HG03045 (cell line): ENCODE results near the gene FNDC3B.

Source experiments
- ATAC-seq: cut with Tn5 transposase; IDR thresholded peaks from one replicate; pipeline ENCODE4 v1.9.1; 2021; ENCODE audit warnings: mild to moderate bottlenecking, moderate library complexity; ENCODE audit not compliant: unreplicated experiment

FNDC3B gene

GRCh38 chr3:172147113-172147818 is 107.9 kb downstream of the FNDC3B start:
- ATAC-seq: no peak

GRCh38 chr3:172148241-172148640 is 108.9 kb downstream of the FNDC3B start:
- no peak for ATAC-seq

- ATAC-seq: no peak
These were observed 109.6 kb downstream of the FNDC3B start for GRCh38 chr3:172148702-172149565.

- ATAC-seq: no peak
These were observed 110.9 kb downstream of the FNDC3B start for GRCh38 chr3:172150268-172150667.

GRCh38 chr3:172150913-172151650 is 111.7 kb downstream of the FNDC3B start:
- ATAC-seq: no peak

- ATAC-seq: no peak
These were observed 112.6 kb downstream of the FNDC3B start for GRCh38 chr3:172151651-172152649.

GRCh38 chr3:172152874-172153273 is 113.5 kb downstream of the FNDC3B start:
- no peak for ATAC-seq

- peak; percentile 57 for ATAC-seq
These were observed 114.0 kb downstream of the FNDC3B start for GRCh38 chr3:172153335-172153861.

GRCh38 chr3:172154768-172155664 is 115.6 kb downstream of the FNDC3B start:
- peak; percentile 74 for ATAC-seq

- no peak for ATAC-seq
These were observed 116.7 kb downstream of the FNDC3B start for GRCh38 chr3:172155897-172156585.

GRCh38 chr3:172156586-172156955 is 117.2 kb downstream of the FNDC3B start:
- no peak for ATAC-seq

- no peak for ATAC-seq
These were observed 118.3 kb downstream of the FNDC3B start for GRCh38 chr3:172157564-172158258.

- no peak for ATAC-seq
These were observed 119.4 kb downstream of the FNDC3B start for GRCh38 chr3:172158741-172159140.

- no peak for ATAC-seq
These were observed 120.0 kb downstream of the FNDC3B start for GRCh38 chr3:172159376-172159775.

- no peak for ATAC-seq
These were observed 120.7 kb downstream of the FNDC3B start for GRCh38 chr3:172159962-172160538.

- no peak for ATAC-seq
These were observed 121.9 kb downstream of the FNDC3B start for GRCh38 chr3:172161133-172161789.

- no peak for ATAC-seq
These were observed 122.6 kb downstream of the FNDC3B start for GRCh38 chr3:172161959-172162358.
